ENCODE results near the gene TMEM222. TPM values are rescaled to one million over a fixed set of nuclear protein-coding genes. Genes with fewer than 3 reads are reported as not detected.
"Not testable (repeated sequence)": the region's sequence is repeated elsewhere in the genome, so short reads cannot be mapped to it uniquely, and the experiment has no call there.

TMEM222 gene
- polyA plus RNA-seq, 1 donor, result 25.0 TPM

- no peak for DNase-seq (ENCODE audit: low read depth)
Observed at GRCh38 chr1:27380224-27380623, 58.3 kb downstream of the TMEM222 start.

- DNase-seq (ENCODE audit: low read depth), result no peak
Observed at GRCh38 chr1:27380766-27381733, 59.1 kb downstream of the TMEM222 start.

GRCh38 chr1:27381969-27382762 is 60.2 kb downstream of the TMEM222 start:
- DNase-seq (ENCODE audit: low read depth), result no peak

GRCh38 chr1:27383039-27383605 is 61.2 kb downstream of the TMEM222 start, which contains the start of gene CD164L2:
Gene CD164L2, minus strand, starts transcription at chr1:27383333. Its CDS starts 94 bp downstream, at chr1:27383239.
- no peak for DNase-seq (ENCODE audit: low read depth)

- DNase-seq (ENCODE audit: low read depth), result no peak
Observed at GRCh38 chr1:27383661-27384060, 61.7 kb downstream of the TMEM222 start.

GRCh38 chr1:27384797-27385196 is 62.8 kb downstream of the TMEM222 start:
- DNase-seq (ENCODE audit: low read depth), result not testable (repeated sequence)

Other genes starting within 250 kb of the TMEM222 start
- 14.4 TPM for gene SLC9A1, start 167.0 kb upstream of the TMEM222 start, polyA plus RNA-seq (ENCODE audit: insufficient read length)
- gene WDTC1, start 87.5 kb upstream of the TMEM222 start, polyA plus RNA-seq (ENCODE audit: insufficient read length), result 28.7 TPM
- 0.49 TPM for gene SYTL1, start 19.9 kb downstream of the TMEM222 start, polyA plus RNA-seq (ENCODE audit: insufficient read length)
- gene MAP3K6, start 44.8 kb downstream of the TMEM222 start, polyA plus RNA-seq (ENCODE audit: insufficient read length), result 8.6 TPM
- 0.32 TPM for gene FCN3, start 52.7 kb downstream of the TMEM222 start, polyA plus RNA-seq (ENCODE audit: insufficient read length)
- gene CD164L2, start 61.2 kb downstream of the TMEM222 start, polyA plus RNA-seq (ENCODE audit: insufficient read length), result not detected
- gene GPR3, start 70.5 kb downstream of the TMEM222 start, polyA plus RNA-seq (ENCODE audit: insufficient read length), result 0.75 TPM
- 66.3 TPM for gene WASF2, start 168.0 kb downstream of the TMEM222 start, polyA plus RNA-seq (ENCODE audit: insufficient read length)

Data from forelimb muscle (tissue), 1 donor.